Heart right ventricle (tissue), 16 donors: ENCODE measurements around the gene SPNS3. TPM values are rescaled to one million over a fixed set of nuclear protein-coding genes. Genes with fewer than 3 reads are reported as not detected.

ENCODE experiments used
- ATAC-seq, 8 donors: fragments of 200-7000 bp; cut with Tn5 transposase; one replicate each; pipeline ENCODE4 v1.9.1; 2020; ENCODE audit warnings: mild to moderate bottlenecking in 8 of 8, moderate library complexity in 8 of 8, moderate number of reproducible peaks in 1 of 8
- DNase-seq, 2 donors: peaks; one replicate each; pipeline ENCODE4 v3.0.0-alpha.2; 2020
- H3K27ac ChIP-seq, 10 donors: fragments of 200-600 bp; sonication (generic) in 2 of 10; one replicate each; pipeline versions ENCODE4 v1.5.0 to v1.8.0; 2020 to 2022; ENCODE audit warnings: mild to moderate bottlenecking in 3 of 10
- H3K27me3 ChIP-seq, 7 donors: fragments of 200-600 bp; one replicate each; pipeline ENCODE4 v1.8.0; 2021 to 2022; ENCODE audit warnings: mild to moderate bottlenecking in 2 of 7
- H3K36me3 ChIP-seq, 9 donors: fragments of 200-600 bp; sonication (generic) in 1 of 9; one replicate each; pipeline versions ENCODE4 v1.5.0 to v1.8.0; 2020 to 2022; ENCODE audit warnings: mild to moderate bottlenecking in 2 of 9
- H3K4me1 ChIP-seq, 9 donors: fragments of 200-600 bp; sonication (generic) in 1 of 9; one replicate each; pipeline versions ENCODE4 v1.5.0 to v1.8.0; 2020 to 2022; ENCODE audit warnings: mild to moderate bottlenecking in 4 of 9
- H3K4me3 ChIP-seq, 10 donors: fragments of 200-600 bp; sonication (generic) in 2 of 10; one replicate each; pipeline versions ENCODE4 v1.5.0 to v1.8.0; 2020 to 2022; ENCODE audit warnings: mild to moderate bottlenecking in 7 of 10, moderate library complexity in 2 of 10
- H3K9me3 ChIP-seq, 11 donors: fragments of 200-600 bp in 10 of 11; sonication (generic) in 2 of 11; one replicate each; pipeline versions ENCODE4 v1.5.0 to v1.8.0; 2013 to 2022; ENCODE audit warnings: mild to moderate bottlenecking in 2 of 11, control low read depth in 1 of 11, moderate library complexity in 1 of 11
- CTCF ChIP-seq, 9 donors: fragments of 200-600 bp; sonication (generic) in 2 of 9; IDR thresholded peaks; one replicate each; pipeline versions ENCODE4 v1.5.0 to v1.8.0; 2021 to 2022; ENCODE audit warnings: antibody characterized with exemption in 9 of 9, mild to moderate bottlenecking in 5 of 9, moderate library complexity in 1 of 9
- WGBS, 2 donors: extraction: QIAGEN DNeasy Blood & Tissue Kit; methylation state at CpG; one replicate each; pipeline ENCODE4 v1.1.7; 2013; ENCODE audit warnings: inconsistent platforms in 1 of 2; 5-methylcytosine and 5-hydroxymethylcytosine counted together
- intact Hi-C, 10 donors: fragments of 100-400 bp; cut with DNase I; formaldehyde crosslinking; loops; one replicate each; pipeline versions ENCODE4 v1.11.1 to v1.14.2; 2022
- polyA plus RNA-seq, 2 donors: library from polyadenylated mRNA; stranded (reverse); fragments of 200-250 nt; gene quantifications; one replicate each; pipeline ENCODE4 v1.2.3, GENCODE V29; 2013
- total RNA-seq, 10 donors: library from RNA; stranded (reverse); fragmentation: NEBNext Ultra II Directional in 3 of 10; extraction: Animal tissue kit (Norgen Biotek cat#: 25700) in 3 of 10; gene quantifications; one replicate each; pipeline versions ENCODE4 v1.2.1 to v1.2.4, GENCODE V29; 2021 to 2023
- donor health status: Arrhythmogenic right ventricular cardiomyopathy.
- donor health status: ischemic (EF 13 %, LVEDD 7.1; RV severe dilation, severe dysfunction).
- donor health status: healthy with polysubstance abuse.
- donor health status: DM: no; HTN: yes; CAD: no.
- donor health status: DM: no; HTN: no; CAD: no.
- donor health status: ischemic (EF 25% LVEDD 6.9; RV normal size, moderate dysfunction).
- donor health status: ischemic (EF 25% LVEDD 5.7; RV mildly dilated, moderate dysfunction).
- donor health status: healthy.
- donor health status: DM: yes; HTN: yes; CAD: no.
- donor health status: Ischemic cardiomyopathy.
- donor health status: ischemic (EF 35%, LVEDD 5.7; RV mildly dilated, moderate dysfunction).
- donor health status: nonischemic (EF 11% LVEDD 7.7; RV severe dilation, severe dysfunction).
- donor health status: DM: yes; HTN: yes; CAD: no.
- donor health status: PGD.
- donor health status: ischemic (EF 29% LVEDD 5.4; RV normal size, mild dysfunction).
- donor health status: nonischemic (EF 23%, LVEDD 6.1; RV moderate dilation, normal function).

Gene SPNS3
- total and polyA plus RNA-seq, 12 donors, result 0.13 to 4.2 (median 0.89) TPM; not detected in 1

- WGBS, 2 donors, result 89 to 90% methylated on average over 7 of the region's 7 CpGs
- no peaks in the 10 kb centered on the region for H3K27me3 ChIP-seq
- H3K4me1 ChIP-seq, result no peaks in the 10 kb centered on the region
- no peaks in the 10 kb centered on the region for H3K9me3 ChIP-seq
- no peak for TF ChIP-seq CTCF (IDR thresholded peaks at IDR 0.05)
- no peak overlapping the region for H3K4me3 ChIP-seq
- intact Hi-C loops, result no loop called here
- no peak for ATAC-seq
- H3K27ac ChIP-seq, result no peak overlapping the region
- no peaks in the 10 kb centered on the region for H3K36me3 ChIP-seq
- DNase-seq, result no peak
Measured at GRCh38 chr17:4405038-4405669, 28.6 kb upstream of the SPNS3 start.

- intact Hi-C loops, result no loop called here
- no peaks in the 10 kb centered on the region for H3K4me1 ChIP-seq
- TF ChIP-seq CTCF (IDR thresholded peaks at IDR 0.05), result no peak
- ATAC-seq (no peak), DNase-seq (no peak)
- no peak overlapping the region for H3K27ac ChIP-seq
- 91 to 95% methylated on average over 5 of the region's 5 CpGs for WGBS, 2 donors
- H3K27me3 ChIP-seq, result no peaks in the 10 kb centered on the region
- H3K9me3 ChIP-seq, result no peaks in the 10 kb centered on the region
- H3K36me3 ChIP-seq, result no peaks in the 10 kb centered on the region
- H3K4me3 ChIP-seq, result no peak overlapping the region
Measured at GRCh38 chr17:4405699-4406098, 28.0 kb upstream of the SPNS3 start.

- no peaks in the 10 kb centered on the region for H3K4me1 ChIP-seq
- DNase-seq (no peak), ATAC-seq (no peak)
- 94 to 97% methylated on average over 10 of the region's 10 CpGs for WGBS, 2 donors
- no peak overlapping the region for H3K27ac ChIP-seq
- no peaks in the 10 kb centered on the region for H3K27me3 ChIP-seq
- H3K36me3 ChIP-seq, result no peaks in the 10 kb centered on the region
- H3K4me3 ChIP-seq, result no peak overlapping the region
- no peaks in the 10 kb centered on the region for H3K9me3 ChIP-seq
- TF ChIP-seq CTCF (IDR thresholded peaks at IDR 0.05), result no peak
- intact Hi-C loops, result no loop called here
Measured at GRCh38 chr17:4406386-4406785, 27.4 kb upstream of the SPNS3 start.

- Histone ChIP-seq H3K36me3 (no peaks in the 10 kb centered on the region), H3K4me3 (no peak overlapping the region)
- ATAC-seq, result no peak
Measured at GRCh38 chr17:4407216-4407615, 26.5 kb upstream of the SPNS3 start.

More at GRCh38 chr17:4407216-4407615, 26.5 kb upstream of the SPNS3 start:
- 84 to 88% methylated on average over 7 of the region's 7 CpGs for WGBS, 2 donors
- no peak for DNase-seq
- Histone ChIP-seq H3K27ac (no peak overlapping the region), H3K9me3 (no peaks in the 10 kb centered on the region), H3K4me1 (no peaks in the 10 kb centered on the region), H3K27me3 (no peaks in the 10 kb centered on the region)
- intact Hi-C loops, result no loop called here
- TF ChIP-seq CTCF (IDR thresholded peaks at IDR 0.05), result no peak
